Epithelial cell of esophagus (primary cell): ENCODE results near the gene KIAA1614.
A peak's percentile ranks its signal among the peaks of the same experiment; 100 is the strongest.
"Not testable (repeated sequence)": the region's sequence is repeated elsewhere in the genome, so short reads cannot be mapped to it uniquely, and the experiment has no call there.

Source experiments
- DNase-seq: peaks from one replicate; pipeline ENCODE4 v3.0.0; 2010; ENCODE audit warnings: low read depth
- H3K4me3 ChIP-seq: 2 replicates; pipeline ENCODE4 v1.5.1; 2011; ENCODE audit warnings: mild to moderate bottlenecking, low read length, control low read depth
- CTCF ChIP-seq: IDR thresholded peaks from 2 replicates; pipeline ENCODE4 v1.5.1; 2011; ENCODE audit warnings: low read depth, mild to moderate bottlenecking, low read length, control low read depth, inconsistent platforms; ENCODE audit not compliant: insufficient read depth; ENCODE audit errors: missing control alignments

KIAA1614 gene

GRCh38 chr1:180962178-180962577, 49.5 kb downstream of the KIAA1614 start:
- H3K4me3 ChIP-seq, result no peak overlapping the region
- DNase-seq, result peak; percentile 58
- no peak for TF ChIP-seq CTCF

GRCh38 chr1:180964056-180964455, 51.4 kb downstream of the KIAA1614 start:
- no peak for DNase-seq
- no peak for TF ChIP-seq CTCF
- no peak overlapping the region for H3K4me3 ChIP-seq

GRCh38 chr1:180964595-180964994, 51.9 kb downstream of the KIAA1614 start:
- no peak for DNase-seq
- TF ChIP-seq CTCF, result no peak
- H3K4me3 ChIP-seq, result no peak overlapping the region

- H3K4me3 ChIP-seq, result no peak overlapping the region
- no peak for TF ChIP-seq CTCF
- DNase-seq, result no peak
Measured at GRCh38 chr1:180966312-180966711, 53.6 kb downstream of the KIAA1614 start.

- no peak for TF ChIP-seq CTCF
- no peak for DNase-seq
- H3K4me3 ChIP-seq, result no peak overlapping the region
Measured at GRCh38 chr1:180966744-180967536, 54.2 kb downstream of the KIAA1614 start.

GRCh38 chr1:180967558-180967957, 54.9 kb downstream of the KIAA1614 start:
- DNase-seq, result no peak
- H3K4me3 ChIP-seq, result no peak overlapping the region
- no peak for TF ChIP-seq CTCF

- DNase-seq, H3K4me3 ChIP-seq: not testable (repeated sequence)
Measured at GRCh38 chr1:180968834-180969233, 56.1 kb downstream of the KIAA1614 start.
